ENCODE measurements around the gene GMDS. TPM values are rescaled to one million over a fixed set of nuclear protein-coding genes. Genes with fewer than 3 reads are reported as not detected.

GMDS gene
- polyA plus RNA-seq, 4 donors, result 29.7 to 80.9 (median 73.4) TPM

- DNase-seq (ENCODE audit: low read depth in 4 of 4, low spot score in 3 of 4), result no peak
These were observed 330.2 kb downstream of the GMDS start for GRCh38 chr6:1915226-1915625.

GRCh38 chr6:1913577-1913976 is 331.8 kb downstream of the GMDS start:
- DNase-seq (ENCODE audit: low read depth in 4 of 4, low spot score in 3 of 4), result peak in 1 of 4 donors; percentile 24

GRCh38 chr6:1912731-1913130 is 332.7 kb downstream of the GMDS start:
- DNase-seq (ENCODE audit: low read depth in 4 of 4, low spot score in 3 of 4), result no peak

GRCh38 chr6:1911474-1911873 is 333.9 kb downstream of the GMDS start:
- DNase-seq (ENCODE audit: low read depth in 4 of 4, low spot score in 3 of 4), result no peak

GRCh38 chr6:1910621-1911407 is 334.6 kb downstream of the GMDS start:
- DNase-seq (ENCODE audit: low read depth in 4 of 4, low spot score in 3 of 4), result no peak

GRCh38 chr6:1908784-1909183 is 336.6 kb downstream of the GMDS start:
- no peak for DNase-seq (ENCODE audit: low read depth in 4 of 4, low spot score in 3 of 4)

- DNase-seq (ENCODE audit: low read depth in 4 of 4, low spot score in 3 of 4), result no peak
These were observed 338.8 kb downstream of the GMDS start for GRCh38 chr6:1906609-1907008.

GRCh38 chr6:1906014-1906413 is 339.4 kb downstream of the GMDS start:
- DNase-seq (ENCODE audit: low read depth in 4 of 4, low spot score in 3 of 4), result no peak

GRCh38 chr6:1904898-1905297 is 340.5 kb downstream of the GMDS start:
- DNase-seq (ENCODE audit: low read depth in 4 of 4, low spot score in 3 of 4), result no peak

GRCh38 chr6:1904466-1904799 is 341.0 kb downstream of the GMDS start:
- no peak for DNase-seq (ENCODE audit: low read depth in 4 of 4, low spot score in 3 of 4)

GRCh38 chr6:1903780-1904465 is 341.5 kb downstream of the GMDS start:
- DNase-seq (ENCODE audit: low read depth in 4 of 4, low spot score in 3 of 4), result peak; percentile 72 to 87 (median 78)

GRCh38 chr6:1901556-1901955 is 343.8 kb downstream of the GMDS start:
- DNase-seq (ENCODE audit: low read depth in 4 of 4, low spot score in 3 of 4), result no peak

GRCh38 chr6:1896897-1897296 is 348.5 kb downstream of the GMDS start:
- no peak for DNase-seq (ENCODE audit: low read depth in 4 of 4, low spot score in 3 of 4)

- DNase-seq (ENCODE audit: low read depth in 4 of 4, low spot score in 3 of 4), result no peak
These were observed 349.7 kb downstream of the GMDS start for GRCh38 chr6:1895721-1896120.

- DNase-seq (ENCODE audit: low read depth in 4 of 4, low spot score in 3 of 4), result no peak
These were observed 350.5 kb downstream of the GMDS start for GRCh38 chr6:1894954-1895353.

GRCh38 chr6:1893470-1894130 is 351.8 kb downstream of the GMDS start:
- no peak for DNase-seq (ENCODE audit: low read depth in 4 of 4, low spot score in 3 of 4)

GRCh38 chr6:1892716-1893115 is 352.7 kb downstream of the GMDS start:
- no peak for DNase-seq (ENCODE audit: low read depth in 4 of 4, low spot score in 3 of 4)

GRCh38 chr6:1890987-1891386 is 354.4 kb downstream of the GMDS start:
- no peak for DNase-seq (ENCODE audit: low read depth in 4 of 4, low spot score in 3 of 4)

GRCh38 chr6:1890071-1890470 is 355.3 kb downstream of the GMDS start:
- no peak for DNase-seq (ENCODE audit: low read depth in 4 of 4, low spot score in 3 of 4)

- DNase-seq (ENCODE audit: low read depth in 4 of 4, low spot score in 3 of 4), result no peak
These were observed 359.8 kb downstream of the GMDS start for GRCh38 chr6:1885576-1886011.

- no peak for DNase-seq (ENCODE audit: low read depth in 4 of 4, low spot score in 3 of 4)
These were observed 361.1 kb downstream of the GMDS start for GRCh38 chr6:1884313-1884712.

GRCh38 chr6:1878330-1878729 is 367.1 kb downstream of the GMDS start:
- DNase-seq (ENCODE audit: low read depth in 4 of 4, low spot score in 3 of 4), result no peak

Measured in left renal pelvis (tissue), 4 donors.